ENCODE data around the gene ASTN2.

- TF ChIP-seq CTCF (IDR thresholded peaks at IDR 0.05) (no peak), POLR2A (IDR thresholded peaks at IDR 0.05) (no peak)
Measured at GRCh38 chr9:116623715-116624114, 791.1 kb downstream of the ASTN2 start.

Measured in lower leg skin (tissue), 3 donors.